NOMO-1 (cell line): ENCODE measurements around the gene UBE2Z.
"Not testable (repeated sequence)": the region's sequence is repeated elsewhere in the genome, so short reads cannot be mapped to it uniquely, and the experiment has no call there.

Experiments used
- DNase-seq, 2 experiments: peaks; one replicate each; lab custom pipeline; 2025; ENCODE audit not compliant: unreplicated experiment in 2 of 2; lab: John Stamatoyannopoulos, UW

UBE2Z gene

GRCh38 chr17:48908047-48908843, at the start of gene UBE2Z:
Gene UBE2Z (plus strand): TSS chr17:48908407. CDS start chr17:48908504, 97 bp downstream.
- DNase-seq = peak; percentile 70 to 86

DNA sequence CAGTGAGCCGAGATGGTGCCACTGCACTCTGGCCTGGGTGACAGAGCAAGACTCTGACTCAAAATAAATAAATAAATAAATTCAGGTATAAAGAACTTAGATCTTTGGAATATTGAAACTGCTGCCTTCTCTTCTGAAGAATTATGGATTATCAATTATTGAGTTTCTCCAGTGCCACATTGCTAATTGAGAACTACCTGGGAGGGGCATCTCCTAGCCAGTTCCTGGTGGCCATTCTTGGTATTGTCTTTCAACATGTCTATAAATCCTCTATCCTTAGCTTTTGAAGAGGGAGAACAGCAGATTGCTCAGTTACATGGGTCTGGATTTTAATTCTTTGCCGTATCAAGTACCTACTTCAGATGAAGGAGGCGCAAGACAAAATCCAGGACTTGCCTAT, 48.2 kb upstream of the UBE2Z start:
- DNase-seq = no peak

GRCh38 chr17:48860456-48860855, 47.8 kb upstream of the UBE2Z start:
- no peak for DNase-seq

DNA sequence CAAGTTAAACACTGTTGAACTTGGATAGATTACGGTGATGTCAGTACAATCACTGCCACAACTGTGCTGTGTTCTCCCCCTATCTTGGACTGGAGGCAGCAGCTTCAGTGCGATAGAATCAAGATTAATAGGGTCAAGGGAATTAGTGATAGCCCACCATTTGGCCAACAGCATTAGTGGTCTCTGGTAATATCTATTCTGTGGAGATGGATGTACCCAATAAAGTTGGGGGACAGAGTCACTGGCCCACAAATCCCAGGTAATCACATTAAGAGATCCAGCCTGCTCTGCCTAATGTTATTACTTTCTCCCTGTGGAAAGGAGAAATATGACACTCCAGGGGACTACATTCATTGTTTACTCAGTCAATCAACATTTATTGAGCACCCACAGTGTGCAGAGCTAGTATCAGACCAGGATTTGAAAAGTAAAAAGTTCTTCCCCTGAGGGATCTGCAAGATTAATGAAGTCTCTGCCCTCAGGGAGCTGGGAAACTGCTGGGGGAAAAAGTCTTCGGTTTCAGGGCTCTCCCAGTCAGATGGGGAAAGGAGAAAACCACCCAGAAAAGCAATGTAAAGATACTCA, 39.2 kb upstream of the UBE2Z start:
- DNase-seq = no peak

DNA sequence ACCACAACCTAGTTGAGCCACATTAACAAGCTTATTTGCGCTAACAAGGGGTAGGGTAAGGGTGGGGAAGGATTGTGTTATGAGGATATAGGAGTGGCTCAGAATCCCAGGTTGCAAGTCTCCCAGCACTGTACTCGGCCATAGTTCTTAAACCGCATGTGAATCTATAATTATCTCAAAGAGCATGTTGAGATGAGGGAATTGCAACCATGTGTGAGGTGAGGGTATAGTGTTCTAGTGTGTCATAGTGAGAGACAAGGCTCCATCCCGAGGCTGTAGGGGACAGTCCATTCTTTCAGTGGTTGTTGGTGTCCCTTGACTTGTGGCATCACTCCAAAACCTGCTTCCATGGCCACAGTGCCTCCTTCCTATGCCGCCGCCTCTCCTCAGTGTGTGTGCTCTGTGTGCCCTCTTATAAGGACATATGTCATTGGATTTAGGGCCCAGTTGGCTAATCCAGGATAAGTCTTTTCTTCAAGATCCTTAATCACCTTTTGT, 38.3 kb upstream of the UBE2Z start:
- no peak for DNase-seq

DNA sequence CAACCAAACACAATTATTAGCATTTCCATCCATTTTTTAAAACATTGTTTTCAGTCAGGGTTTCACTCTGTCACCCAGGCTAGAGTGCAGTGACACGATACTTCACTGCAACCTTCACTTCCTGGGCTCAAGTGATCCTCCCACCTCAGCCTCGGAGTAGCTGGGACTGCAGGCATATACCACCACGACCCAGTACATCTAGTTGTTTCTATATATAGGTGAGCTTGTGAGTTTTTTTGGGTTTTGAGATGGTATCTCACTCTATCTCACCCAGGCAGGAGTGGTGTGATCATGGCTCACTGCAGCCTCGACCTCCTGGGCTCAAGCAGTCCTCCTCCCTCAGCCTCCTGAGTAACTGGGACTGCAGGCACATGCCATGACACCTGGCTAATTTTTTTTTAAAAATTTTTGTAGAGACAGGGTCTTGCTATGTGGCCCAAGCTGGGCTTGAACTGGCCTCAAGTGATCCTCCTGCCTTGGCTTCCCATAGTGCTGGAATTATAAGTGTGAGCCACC, 37.1 kb upstream of the UBE2Z start:
- no peak for DNase-seq

DNA sequence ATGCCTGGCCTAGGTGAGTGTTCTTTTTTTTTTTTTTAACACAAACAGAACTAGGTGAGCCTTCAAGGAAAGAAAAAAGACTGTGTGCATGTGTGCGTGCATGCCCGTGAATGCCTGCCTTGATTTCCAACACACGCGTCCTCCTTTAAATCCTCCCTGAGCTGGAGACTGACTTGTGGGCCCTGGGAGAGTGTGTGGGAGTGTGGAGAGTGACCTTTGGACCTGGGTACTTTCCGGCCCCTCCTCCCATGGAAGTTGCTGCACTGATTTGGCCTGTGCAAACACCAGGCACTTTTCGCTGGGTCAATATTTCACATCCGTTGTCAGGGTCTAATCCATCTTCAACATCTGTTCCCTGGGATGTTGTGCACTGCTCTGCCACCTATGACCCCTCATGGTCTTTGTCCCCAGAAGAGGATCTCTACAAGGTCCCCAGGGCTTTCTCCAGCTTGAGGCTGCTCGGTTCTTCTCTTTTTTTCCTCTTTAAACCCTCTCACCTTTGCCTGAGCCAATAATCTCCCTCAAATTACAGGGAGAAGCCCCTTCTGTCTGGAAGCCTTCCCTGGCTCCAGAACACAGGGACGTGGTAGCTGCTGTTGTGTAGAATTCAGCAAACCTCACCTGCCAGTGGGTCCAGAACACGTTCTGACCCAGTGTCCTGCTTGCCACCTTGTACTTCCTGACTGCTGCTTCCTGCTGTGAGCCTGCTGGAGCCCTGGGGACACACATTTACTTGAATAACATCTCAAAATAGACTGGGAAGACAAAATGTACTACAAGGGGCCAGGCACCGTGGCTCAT, 36.5 kb upstream of the UBE2Z start:
- DNase-seq = no peak

DNA sequence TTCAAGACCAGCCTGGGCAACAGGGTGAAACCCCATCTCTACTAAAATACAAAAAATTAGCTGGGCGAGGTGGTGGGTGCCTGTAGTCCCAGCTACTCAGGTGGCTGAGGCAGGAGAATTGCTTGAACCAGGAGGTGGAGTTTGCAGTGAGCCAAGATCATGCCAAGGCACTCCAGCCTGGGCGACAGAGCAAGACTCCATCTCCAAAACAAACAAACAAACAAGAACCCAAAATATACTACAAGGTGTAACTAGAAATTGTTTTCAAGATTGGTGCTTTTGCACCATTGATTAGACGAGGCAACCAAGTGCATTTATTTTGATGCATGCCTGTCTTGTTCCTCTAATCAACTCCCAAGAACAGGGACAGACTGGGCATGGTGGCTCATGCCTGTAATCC, 35.8 kb upstream of the UBE2Z start:
- not testable (repeated sequence) for DNase-seq

DNA sequence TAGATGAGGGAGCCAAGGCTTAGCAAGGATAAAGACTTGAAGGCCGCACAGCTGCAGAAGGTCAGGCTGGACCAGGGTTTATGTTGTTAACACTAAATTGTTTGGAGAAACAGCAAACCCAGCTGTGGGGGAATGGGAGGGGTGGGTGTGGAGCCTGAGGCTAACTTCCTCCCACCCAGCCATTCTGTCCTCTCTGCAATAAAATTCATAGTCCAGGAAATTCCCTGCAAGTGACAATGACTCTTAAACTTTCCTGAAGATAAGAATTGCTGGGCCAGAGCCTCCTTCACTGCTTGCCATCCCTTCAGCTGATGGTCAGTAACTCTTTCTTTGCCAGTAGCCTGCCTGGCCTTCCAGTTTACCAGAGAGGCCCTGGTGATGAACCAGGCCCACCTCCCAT, 35.0 kb upstream of the UBE2Z start:
- no peak for DNase-seq

- DNase-seq = no peak
Measured at GRCh38 chr17:48873696-48874443, 34.3 kb upstream of the UBE2Z start.

DNA sequence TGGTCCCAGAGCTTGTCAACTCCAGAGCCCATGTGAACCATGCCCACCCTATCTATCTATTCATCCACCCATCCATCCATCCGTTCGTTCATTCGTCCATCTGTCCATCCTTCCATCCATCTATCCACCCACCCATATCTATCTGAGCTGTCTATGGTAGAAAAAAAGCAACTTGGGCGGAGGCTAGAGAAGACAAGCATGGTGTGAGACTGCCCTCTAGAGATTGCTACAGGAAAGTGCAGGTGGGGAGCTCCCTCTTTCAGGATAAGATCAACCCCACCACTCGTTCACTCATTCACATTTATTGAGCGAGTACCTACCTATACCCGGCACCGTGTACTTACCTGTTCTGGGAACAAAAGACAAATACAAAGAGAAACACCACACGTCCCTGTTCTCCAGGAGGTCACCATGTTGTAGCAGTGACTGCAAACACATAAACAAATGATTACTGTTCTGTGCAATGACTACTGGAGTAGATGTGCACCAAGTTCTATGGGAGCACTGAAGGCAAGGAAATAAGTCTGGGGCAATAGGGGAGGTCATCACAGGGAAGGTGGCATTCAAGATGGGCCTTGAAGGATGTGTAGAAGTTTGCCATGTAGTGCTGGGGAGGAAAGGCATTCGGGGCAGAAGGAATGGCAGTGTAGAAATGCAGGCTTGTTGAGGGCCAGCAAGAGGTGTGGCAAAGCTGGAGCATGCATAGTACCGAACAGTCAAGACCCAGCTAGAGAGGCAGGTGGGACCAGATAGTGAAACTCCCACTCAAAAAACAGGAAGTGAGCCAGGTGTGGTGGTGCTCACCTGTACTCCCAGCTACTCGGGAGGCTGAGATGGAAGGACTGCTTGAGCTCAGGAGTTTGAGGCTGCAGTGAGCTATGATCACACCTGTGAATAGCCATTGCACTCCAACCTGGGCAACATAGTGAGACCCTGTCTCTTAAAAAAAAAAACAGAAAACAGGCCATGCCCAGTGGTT, 29.0 kb upstream of the UBE2Z start:
- DNase-seq = peak; percentile 59 to 65

DNA sequence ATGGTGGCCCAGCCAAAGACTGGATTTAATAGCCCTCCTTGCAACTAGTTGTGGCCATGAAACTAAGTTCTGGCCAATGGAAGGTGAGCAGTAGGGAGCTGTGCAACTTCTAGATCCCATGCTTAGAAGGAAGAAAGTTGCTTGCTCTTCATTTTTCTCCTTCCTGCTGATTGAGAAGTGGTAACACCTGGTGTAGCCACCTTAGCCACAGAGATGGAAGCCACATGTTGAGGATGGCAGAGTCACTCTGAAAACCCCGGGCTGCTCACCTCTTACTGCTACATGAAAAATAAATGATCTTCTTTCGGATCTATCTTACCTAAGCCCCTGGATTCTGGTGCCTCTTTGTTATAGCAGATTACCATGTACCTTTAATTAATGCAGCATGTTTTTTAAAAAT, 25.9 kb upstream of the UBE2Z start:
- DNase-seq = no peak

GRCh38 chr17:48883171-48883570, 25.0 kb upstream of the UBE2Z start:
- DNase-seq = no peak

DNA sequence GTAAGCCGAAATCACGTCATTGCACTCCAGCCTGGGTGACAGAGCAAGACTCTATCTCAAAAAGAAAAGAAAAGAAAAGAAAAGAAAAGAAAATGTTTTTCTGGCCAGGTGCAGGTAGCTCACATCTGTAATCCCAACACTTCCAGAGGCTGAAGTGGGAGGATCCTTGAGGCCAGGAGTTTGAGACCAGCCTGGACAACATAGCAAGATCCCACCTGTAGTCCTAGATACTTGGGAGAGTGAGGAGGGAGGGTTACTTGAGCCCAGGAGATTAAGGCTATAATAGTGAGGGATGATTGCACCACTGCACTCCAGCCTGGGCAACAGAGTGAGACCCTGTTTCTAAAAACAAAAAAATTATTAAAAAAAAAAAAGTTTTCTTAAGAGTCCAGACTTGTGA, 18.1 kb upstream of the UBE2Z start:
- DNase-seq = no peak

DNA sequence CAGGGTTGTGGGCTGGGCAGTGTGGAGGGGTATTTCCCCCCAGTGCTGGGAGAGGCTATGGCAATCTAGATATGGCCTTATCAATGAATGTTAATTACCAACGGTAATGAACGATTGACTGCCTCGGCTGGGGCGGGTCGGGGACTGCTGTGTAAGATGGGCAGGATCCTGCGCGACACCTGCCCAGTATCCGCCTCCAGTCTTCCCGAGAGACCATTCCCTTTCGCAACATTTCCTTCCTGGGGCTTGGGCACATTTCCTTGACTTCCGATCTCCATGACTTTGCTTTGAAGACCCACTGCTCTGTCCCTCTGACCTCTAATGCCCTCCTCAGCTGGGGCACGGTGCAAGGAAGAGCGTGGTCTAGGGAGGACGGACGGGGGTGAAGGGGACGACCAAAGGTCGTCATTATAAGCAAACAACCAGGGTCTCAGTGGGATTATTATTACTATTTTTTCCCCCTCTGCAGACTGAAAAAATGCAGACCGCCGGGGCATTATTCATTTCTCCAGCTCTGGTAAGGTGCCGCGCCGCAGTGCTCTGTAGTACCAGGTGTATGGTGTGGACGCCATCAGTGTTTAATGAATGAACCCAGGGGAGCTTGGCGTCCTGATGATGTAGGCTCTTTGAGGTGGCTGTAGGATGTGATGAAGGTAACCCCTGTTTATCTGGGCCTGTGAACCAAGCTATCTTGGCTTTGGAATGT, 15.1 kb upstream of the UBE2Z start:
- no peak for DNase-seq

GRCh38 chr17:48893646-48894508, 14.3 kb upstream of the UBE2Z start:
- DNase-seq = no peak

- no peak for DNase-seq
Measured at GRCh38 chr17:48894886-48895285, 13.3 kb upstream of the UBE2Z start.

DNA sequence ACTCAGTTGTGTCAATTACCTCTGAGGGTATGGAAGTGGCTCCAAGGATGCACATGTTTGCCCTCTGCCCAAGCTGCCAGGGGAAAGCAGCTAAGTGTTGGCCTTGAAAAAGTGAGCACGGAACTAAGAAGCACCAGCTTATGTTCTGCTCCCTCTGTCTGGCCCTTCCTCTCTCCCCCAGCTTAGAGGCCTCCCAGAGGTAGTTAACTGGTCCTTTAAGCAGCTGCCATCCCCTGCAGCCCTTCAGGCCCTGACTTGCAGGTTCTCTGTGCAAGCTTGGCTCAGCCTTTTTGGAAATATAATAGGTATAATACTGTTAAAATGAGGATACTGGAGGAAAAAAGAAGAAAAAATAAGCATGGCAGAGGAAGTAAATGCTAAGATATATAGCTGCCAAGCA, 7.0 kb upstream of the UBE2Z start:
- no peak for DNase-seq
